ENCODE data around the gene BMP2K. TPM values are rescaled to one million over a fixed set of nuclear protein-coding genes. Genes with fewer than 3 reads are reported as not detected.
A peak's percentile ranks its signal among the peaks of the same experiment; 100 is the strongest.

The BMP2K gene
- total RNA-seq, 1 experiment from 2014 or later = 45.6 TPM

GRCh38 chr4:78809295-78809694, 33.1 kb downstream of the BMP2K start:
- DNase-seq = no peak
- CTCF ChIA-PET = no interaction called here
- Mint-ChIP-seq H3K4me3 (ENCODE audit: unreplicated experiment) (no peak overlapping the region), H3K9me3 (ENCODE audit: unreplicated experiment) (peaks cover 12% of the 10 kb centered on the region), H3K36me3 (ENCODE audit: insufficient read depth, unreplicated experiment) (peaks cover 6% of the 10 kb centered on the region), H3K27ac (ENCODE audit: unreplicated experiment) (no peak overlapping the region), H3K27me3 (ENCODE audit: insufficient read depth, unreplicated experiment) (no peaks in the 10 kb centered on the region), H3K4me1 (ENCODE audit: low read depth, unreplicated experiment) (peaks cover 28% of the 10 kb centered on the region)
- POLR2A ChIA-PET = interaction anchor here (0.6 kb wide), 1 partner anchor 44 kb away, joined by 4 read pairs; no protein-coding TSS in a partner anchor
- BruUV-seq (replicated peaks) = no TSS peak
- Histone ChIP-seq H3K4me1 (peaks cover 15% of the 10 kb centered on the region), H3K36me3 (ENCODE audit: control insufficient read depth, insufficient read depth, low read length) (no peaks in the 10 kb centered on the region), H3K27me3 (replicated peaks; ENCODE audit: control insufficient read depth, insufficient read depth, low read length) (no peaks in the 10 kb centered on the region), H3K9me3 (no peaks in the 10 kb centered on the region), H3K4me3 (ENCODE audit: low read depth, low read length) (no peak overlapping the region)
- no peak for TF ChIP-seq CTCF (IDR thresholded peaks at IDR 0.05; ENCODE audit: insufficient read depth in 1 of 2, low read depth in 1 of 2, low read length in 1 of 2, severe bottlenecking in 1 of 2, unreplicated experiment in 1 of 2)
- intact Hi-C loops (cut with micrococcal nuclease; ENCODE audit: unreplicated experiment) = no loop called here

DNA sequence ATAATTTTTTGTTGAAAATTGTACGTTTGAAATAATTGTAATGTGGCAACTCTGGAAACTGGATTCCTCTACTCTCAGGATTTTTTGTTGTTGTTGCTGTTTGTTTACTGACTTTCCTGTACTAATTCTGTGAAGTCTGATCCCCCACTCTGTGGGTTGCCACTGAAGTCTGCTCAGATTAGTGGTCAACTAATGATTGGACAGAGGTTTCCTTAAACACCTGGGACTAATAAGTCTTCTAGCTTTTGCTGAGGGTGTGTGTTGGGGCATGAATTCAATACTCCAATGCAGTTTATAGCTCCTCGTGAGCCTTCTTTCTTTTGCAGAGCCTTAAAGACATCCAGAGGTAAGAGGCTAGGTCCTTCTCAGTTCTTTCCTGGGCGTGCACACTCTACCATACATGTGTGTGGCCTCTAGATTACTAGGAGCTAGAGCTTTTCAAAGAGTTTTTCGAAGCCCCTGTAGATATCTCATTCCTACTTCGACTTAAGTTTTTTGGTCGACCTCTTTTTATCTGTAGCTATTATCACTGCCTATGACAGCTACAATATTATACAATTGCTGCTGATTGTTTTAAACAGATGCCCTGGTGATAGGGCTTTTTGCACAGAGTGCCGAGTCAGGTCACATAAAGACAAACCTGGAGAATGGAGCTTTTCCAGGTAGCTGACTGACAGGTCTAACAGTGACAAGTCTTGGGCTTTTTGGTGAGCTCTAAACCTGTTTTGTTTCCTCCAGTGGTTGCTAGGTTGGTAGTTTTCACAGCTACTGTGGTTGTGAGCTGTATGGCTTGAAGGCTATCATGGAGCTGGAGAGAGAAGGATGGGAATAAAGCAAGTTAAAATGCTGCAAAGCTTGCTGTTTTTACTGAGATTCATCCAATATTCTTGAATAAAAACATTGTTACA, 34.0 kb downstream of the BMP2K start:
- H3K9me3 ChIP-seq = no peaks in the 10 kb centered on the region
- H3K27me3 ChIP-seq (replicated peaks; ENCODE audit: control insufficient read depth, insufficient read depth, low read length) = no peaks in the 10 kb centered on the region
- no peak for TF ChIP-seq CTCF (IDR thresholded peaks at IDR 0.05; ENCODE audit: insufficient read depth in 1 of 2, low read depth in 1 of 2, low read length in 1 of 2, severe bottlenecking in 1 of 2, unreplicated experiment in 1 of 2)
- no TSS peak for BruUV-seq (replicated peaks)
- Mint-ChIP-seq H3K9me3 (ENCODE audit: unreplicated experiment) (peaks cover 15% of the 10 kb centered on the region), H3K27ac (ENCODE audit: unreplicated experiment) (peak overlapping the region; percentile 29), H3K36me3 (ENCODE audit: insufficient read depth, unreplicated experiment) (peaks cover 6% of the 10 kb centered on the region), H3K27me3 (ENCODE audit: insufficient read depth, unreplicated experiment) (no peaks in the 10 kb centered on the region), H3K4me3 (ENCODE audit: unreplicated experiment) (no peak overlapping the region), H3K4me1 (ENCODE audit: low read depth, unreplicated experiment) (peaks cover 28% of the 10 kb centered on the region)
- H3K4me3 ChIP-seq (ENCODE audit: low read depth, low read length) = no peak overlapping the region
- POLR2A ChIA-PET = interaction anchor here (0.6 kb wide), 1 partner anchor 44 kb away, joined by 4 read pairs; no protein-coding TSS in a partner anchor
- peak in 1 of 2 experiments; percentile 1 for DNase-seq
- CTCF ChIA-PET = no interaction called here
- intact Hi-C loops (cut with micrococcal nuclease; ENCODE audit: unreplicated experiment) = no loop called here
- H3K36me3 ChIP-seq (ENCODE audit: control insufficient read depth, insufficient read depth, low read length) = no peaks in the 10 kb centered on the region
- peaks cover 15% of the 10 kb centered on the region for H3K4me1 ChIP-seq

- Histone ChIP-seq H3K9me3 (no peaks in the 10 kb centered on the region), H3K4me3 (ENCODE audit: low read depth, low read length) (no peak overlapping the region), H3K4me1 (peaks cover 15% of the 10 kb centered on the region), H3K27me3 (replicated peaks; ENCODE audit: control insufficient read depth, insufficient read depth, low read length) (no peaks in the 10 kb centered on the region), H3K36me3 (ENCODE audit: control insufficient read depth, insufficient read depth, low read length) (no peaks in the 10 kb centered on the region)
- Mint-ChIP-seq H3K9me3 (ENCODE audit: unreplicated experiment) (peaks cover 15% of the 10 kb centered on the region), H3K4me3 (ENCODE audit: unreplicated experiment) (no peak overlapping the region), H3K4me1 (ENCODE audit: low read depth, unreplicated experiment) (peaks cover 28% of the 10 kb centered on the region), H3K27ac (ENCODE audit: unreplicated experiment) (peak overlapping the region; percentile 29), H3K27me3 (ENCODE audit: insufficient read depth, unreplicated experiment) (no peaks in the 10 kb centered on the region), H3K36me3 (ENCODE audit: insufficient read depth, unreplicated experiment) (peaks cover 6% of the 10 kb centered on the region)
- TF ChIP-seq CTCF (IDR thresholded peaks at IDR 0.05; ENCODE audit: insufficient read depth in 1 of 2, low read depth in 1 of 2, low read length in 1 of 2, severe bottlenecking in 1 of 2, unreplicated experiment in 1 of 2) = no peak
- BruUV-seq (replicated peaks) = no TSS peak
- no peak for DNase-seq
- POLR2A ChIA-PET = no interaction called here
- intact Hi-C loops (cut with micrococcal nuclease; ENCODE audit: unreplicated experiment) = no loop called here
- CTCF ChIA-PET = no interaction called here
These were observed 34.9 kb downstream of the BMP2K start for GRCh38 chr4:78811034-78811433.
